GM21528 (cell line): ENCODE data around the gene NEU2.

Experiments
- ATAC-seq: cut with Tn5 transposase; IDR thresholded peaks from one replicate; pipeline ENCODE4 v1.9.1; 2021; ENCODE audit warnings: mild to moderate bottlenecking, moderate library complexity; ENCODE audit not compliant: unreplicated experiment, low FRiP score

The NEU2 gene

DNA sequence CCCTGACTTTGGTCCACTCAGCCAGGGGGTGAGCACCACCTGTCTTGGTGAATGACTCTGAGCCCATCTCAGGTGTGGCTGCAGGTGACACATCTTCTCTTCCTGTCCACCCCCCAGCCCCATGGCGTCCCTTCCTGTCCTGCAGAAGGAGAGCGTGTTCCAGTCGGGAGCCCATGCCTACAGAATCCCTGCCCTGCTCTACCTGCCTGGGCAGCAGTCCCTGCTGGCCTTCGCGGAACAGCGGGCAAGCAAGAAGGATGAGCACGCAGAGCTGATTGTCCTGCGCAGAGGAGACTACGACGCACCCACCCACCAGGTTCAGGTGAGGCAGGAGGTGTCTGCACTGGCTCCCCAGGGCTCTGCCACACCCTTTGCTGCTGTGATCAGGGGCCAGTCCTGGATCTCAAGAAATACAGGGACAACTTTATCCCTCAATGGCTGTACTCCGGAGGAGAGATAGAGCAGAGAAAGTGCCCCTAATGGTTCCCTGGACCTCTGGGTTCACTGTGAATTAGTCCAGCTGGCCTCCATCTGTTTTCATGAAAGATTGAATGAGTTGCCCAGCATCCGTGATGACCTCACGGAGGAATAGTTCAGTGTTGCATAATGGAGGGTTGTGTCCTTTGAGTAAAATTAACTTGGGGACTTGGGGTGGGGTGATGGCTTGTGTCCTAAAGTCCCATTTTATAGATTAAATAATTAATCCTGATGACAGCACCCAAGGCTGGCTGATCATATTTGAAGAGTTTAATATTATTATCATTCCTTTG, at the start of gene NEU2:
Gene NEU2 (plus strand): TSS at position 122 of the 770 bp plus-strand sequence. CDS start 0 bp downstream, at position 122.
- ATAC-seq, result no peak

DNA sequence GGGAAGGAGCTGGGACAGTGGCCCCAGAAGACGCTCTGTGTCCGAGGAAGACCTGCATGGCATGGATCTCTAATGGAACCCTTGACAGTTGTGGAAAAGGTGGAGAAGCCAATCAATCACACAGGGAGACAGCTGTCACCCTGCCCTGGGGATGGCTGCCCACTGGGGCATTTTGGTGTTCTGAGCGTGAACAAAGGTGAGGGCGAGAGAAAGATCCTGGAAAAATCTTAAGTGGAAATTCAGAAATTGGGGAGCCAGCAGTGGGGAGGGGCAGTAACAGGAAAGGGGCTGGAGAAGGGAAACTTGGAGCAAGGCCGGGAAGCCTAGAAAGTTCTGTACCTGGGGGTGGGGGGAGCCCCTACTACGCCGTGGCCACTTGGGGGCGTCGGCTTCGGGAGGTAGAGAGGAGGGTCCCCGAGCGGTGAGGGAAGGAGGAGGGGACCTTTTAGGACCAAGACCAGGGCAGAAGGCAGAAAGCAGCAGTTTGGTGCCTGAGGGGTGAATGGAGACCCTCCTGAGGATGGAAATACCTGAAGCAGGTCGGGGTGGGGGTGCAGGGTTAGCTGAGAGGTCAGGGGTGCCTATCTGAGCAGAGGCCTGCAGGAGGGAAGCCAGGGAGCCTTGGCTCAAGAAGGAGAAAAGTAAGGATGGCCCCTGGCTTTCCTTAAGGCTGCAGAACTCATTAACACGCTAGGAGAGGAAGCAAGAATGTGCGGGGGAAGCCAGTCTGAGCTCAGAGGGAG, 49.4 kb upstream of the NEU2 start:
- ATAC-seq, result no peak

DNA sequence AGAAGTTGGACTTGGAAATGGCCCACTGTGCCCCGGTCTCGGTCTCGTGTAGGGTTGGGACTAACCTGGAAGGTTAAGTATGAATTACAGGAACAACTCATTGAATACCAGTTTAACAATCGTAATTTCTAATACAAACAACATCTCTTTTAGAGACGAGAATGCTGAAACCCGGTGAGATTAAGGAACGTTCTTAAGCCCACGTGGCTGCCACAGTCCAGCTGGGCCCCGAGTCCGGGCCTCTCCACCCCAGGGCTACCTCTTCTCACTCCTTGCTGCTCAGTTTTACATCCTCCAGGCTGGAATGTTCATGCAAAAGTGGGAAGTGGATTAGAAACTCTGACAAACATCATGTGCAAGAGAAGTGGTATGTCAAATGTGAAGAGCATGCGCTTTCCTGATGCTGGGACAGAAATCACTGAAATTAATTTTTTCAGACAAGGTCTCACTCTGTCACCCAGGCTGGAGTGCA, 48.8 kb upstream of the NEU2 start:
- ATAC-seq, result no peak

DNA sequence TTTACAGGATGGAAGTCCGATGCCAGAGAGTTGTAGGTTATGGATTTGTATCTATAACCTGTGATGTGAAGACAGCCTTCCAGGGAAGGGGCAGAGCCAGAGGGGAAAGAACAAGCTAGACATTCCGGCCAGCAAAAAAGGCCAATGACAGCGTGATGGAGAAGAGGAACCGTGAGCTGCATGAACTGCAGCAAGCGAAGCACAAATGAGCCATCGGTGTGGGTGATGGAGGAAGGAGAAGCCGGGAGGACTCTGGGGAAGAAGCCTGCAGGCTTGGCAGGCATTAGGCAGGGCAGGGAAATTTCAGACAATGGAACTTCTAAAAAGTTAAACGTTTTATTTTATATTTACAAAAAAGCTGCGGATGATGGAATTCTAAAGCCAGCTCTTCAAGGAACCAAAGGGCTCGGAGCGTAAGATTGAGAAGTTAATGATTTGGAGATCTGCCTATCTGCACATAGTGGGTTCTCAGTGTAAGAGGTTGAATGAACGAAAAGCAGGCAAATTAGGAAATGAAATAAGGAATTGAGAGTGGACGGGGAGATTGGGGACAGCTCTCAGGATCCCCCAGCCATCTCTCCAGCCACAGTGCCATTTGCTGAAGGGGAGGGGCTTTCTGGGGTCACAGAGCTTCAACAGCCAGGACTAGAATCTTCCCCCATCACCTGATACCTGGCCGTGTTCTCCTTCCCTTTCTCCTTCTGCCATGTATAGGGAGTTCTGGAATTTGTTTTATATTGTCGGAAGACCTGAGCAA, 47.8 kb upstream of the NEU2 start:
- no peak for ATAC-seq

- ATAC-seq, result no peak
These were observed 46.3 kb upstream of the NEU2 start for GRCh38 chr2:232986155-232986554.

- ATAC-seq, result no peak
These were observed 39.1 kb upstream of the NEU2 start for GRCh38 chr2:232993231-232993821.

DNA sequence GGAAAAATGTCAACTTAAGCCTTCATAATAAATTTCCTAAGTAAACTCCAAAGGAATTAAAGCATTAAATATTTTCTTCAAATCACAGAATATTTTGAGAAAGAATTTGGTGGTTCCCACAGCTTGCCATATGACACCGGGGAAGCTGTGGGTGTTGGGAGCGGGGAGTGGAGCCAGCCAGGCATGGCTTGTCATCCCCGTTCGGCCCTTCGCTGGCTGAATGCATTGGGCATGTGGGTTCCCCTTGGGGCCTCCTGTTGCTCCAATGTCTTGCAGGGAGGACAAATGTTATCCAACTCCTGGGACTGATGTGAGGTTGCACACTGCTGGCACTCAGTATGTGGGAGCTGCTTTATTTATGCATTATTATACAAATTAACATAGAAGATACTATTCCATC, 38.0 kb upstream of the NEU2 start:
- ATAC-seq, result no peak

DNA sequence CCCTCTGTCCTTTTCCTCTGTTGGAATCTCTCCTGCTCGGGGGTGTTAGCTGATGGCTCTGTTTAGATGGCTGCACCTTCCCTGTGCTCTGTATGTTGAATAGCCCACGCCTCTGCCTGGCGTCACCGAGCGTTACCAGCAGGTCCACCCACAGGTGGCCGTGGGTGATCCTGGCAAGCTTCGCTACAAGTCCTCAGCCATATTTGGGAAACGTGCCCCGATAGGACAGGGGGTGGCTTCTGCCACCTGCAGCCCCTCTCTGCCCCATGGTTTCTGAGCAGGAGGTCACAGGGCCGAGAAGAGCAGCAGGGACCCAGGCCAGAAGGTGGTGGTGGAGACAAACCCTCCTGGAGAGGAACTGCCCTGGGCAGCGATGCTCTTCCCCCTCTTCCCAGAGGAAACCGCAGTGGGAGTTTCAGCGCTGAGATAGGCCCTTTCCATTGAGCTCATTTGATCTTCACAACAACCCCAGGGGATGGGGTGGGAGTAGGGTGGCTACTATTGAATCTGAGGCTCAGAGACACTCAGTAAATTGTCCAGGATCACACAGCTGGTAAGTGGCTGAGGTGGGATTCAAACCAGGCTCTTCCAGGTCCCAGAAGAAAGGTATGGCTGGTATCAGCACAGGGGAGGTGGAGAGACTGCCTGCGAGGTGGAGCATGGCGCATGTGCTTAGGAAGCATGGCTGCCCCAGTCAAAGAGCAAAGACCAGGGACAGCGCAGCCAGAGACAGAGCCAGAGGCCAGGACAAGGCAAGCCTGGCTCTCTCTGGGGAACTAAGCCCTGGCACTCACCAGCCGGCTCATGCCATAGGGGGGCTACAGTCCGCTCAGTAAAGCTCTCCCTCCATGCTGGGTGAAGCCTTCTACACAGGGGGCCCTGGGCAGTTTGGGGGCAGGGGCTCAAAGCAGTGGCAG, 34.5 kb upstream of the NEU2 start:
- ATAC-seq, result no peak

- no peak for ATAC-seq
These were observed 33.8 kb upstream of the NEU2 start for GRCh38 chr2:232998666-232998985.

GRCh38 chr2:232999354-232999753, 33.1 kb upstream of the NEU2 start:
- no peak for ATAC-seq

GRCh38 chr2:233000886-233001750, 31.4 kb upstream of the NEU2 start:
- no peak for ATAC-seq

- ATAC-seq, result no peak
These were observed 29.4 kb upstream of the NEU2 start for GRCh38 chr2:233002829-233003657.

GRCh38 chr2:233003658-233004555, 28.6 kb upstream of the NEU2 start:
- no peak for ATAC-seq

GRCh38 chr2:233005096-233005495, 27.4 kb upstream of the NEU2 start:
- ATAC-seq, result no peak

GRCh38 chr2:233006648-233007047, 25.8 kb upstream of the NEU2 start:
- no peak for ATAC-seq

DNA sequence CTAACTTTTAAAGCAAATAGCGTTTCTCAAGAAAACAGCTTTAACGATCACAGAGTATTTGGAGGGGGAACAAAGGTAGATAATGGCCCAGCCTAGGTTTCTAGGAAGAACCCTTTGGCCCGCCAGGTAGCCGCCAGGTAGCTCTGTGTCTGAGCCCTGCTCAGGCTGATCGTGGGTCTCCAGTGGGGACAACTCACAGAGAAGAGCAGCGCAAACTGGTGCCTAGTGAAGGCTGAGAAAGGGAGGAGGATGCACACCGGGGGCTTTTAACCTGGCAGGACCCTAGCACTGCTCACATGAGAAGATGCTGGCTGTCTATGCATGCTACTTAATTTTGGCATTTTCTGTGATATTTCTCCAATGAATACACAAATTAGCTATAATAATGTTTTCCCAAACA, 25.2 kb upstream of the NEU2 start:
- no peak for ATAC-seq

GRCh38 chr2:233007739-233008138, 24.7 kb upstream of the NEU2 start:
- ATAC-seq, result no peak
